LNCaP clone FGC (cell line): ENCODE data around the gene EFCAB6.

Source experiments
- DNase-seq: peaks from one replicate; pipeline ENCODE4 v3.0.0-alpha.2; 2011; ENCODE audit warnings: low read depth
- H3K4me3 ChIP-seq: 2 replicates; pipeline ENCODE4 v1.5.1; 2011; ENCODE audit warnings: mild to moderate bottlenecking, low read depth, low read length, control low read depth
- TF ChIP-seq, protein P1 (sequence below): IDR thresholded peaks from 2 replicates; pipeline ENCODE4 v1.5.1; 2012; ENCODE audit warnings: mild to moderate bottlenecking; ENCODE audit not compliant: control insufficient read depth, insufficient read depth; ENCODE audit errors: extremely low read depth

Gene EFCAB6

DNA sequence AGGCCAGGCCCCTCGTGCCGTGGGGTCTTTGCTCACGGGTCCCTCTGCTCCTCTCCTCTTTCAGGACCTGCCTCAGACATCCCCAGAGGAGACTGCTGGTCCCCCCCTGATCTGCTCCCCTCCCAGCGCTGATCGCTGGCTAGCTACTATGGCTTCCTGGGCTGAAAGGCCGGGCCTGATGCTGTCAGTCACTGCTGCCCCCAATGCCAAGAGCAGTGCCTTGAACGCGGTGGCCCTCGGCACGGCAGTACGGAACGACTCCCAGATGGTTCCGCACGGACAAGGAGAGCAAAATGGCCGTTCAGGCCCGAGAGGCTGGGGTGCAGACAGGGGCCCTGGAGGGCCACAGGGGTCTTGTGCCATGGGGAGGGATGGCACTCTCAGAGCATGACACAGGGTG, 28.7 kb upstream of the EFCAB6 start:
- TF ChIP-seq, protein P1, sequence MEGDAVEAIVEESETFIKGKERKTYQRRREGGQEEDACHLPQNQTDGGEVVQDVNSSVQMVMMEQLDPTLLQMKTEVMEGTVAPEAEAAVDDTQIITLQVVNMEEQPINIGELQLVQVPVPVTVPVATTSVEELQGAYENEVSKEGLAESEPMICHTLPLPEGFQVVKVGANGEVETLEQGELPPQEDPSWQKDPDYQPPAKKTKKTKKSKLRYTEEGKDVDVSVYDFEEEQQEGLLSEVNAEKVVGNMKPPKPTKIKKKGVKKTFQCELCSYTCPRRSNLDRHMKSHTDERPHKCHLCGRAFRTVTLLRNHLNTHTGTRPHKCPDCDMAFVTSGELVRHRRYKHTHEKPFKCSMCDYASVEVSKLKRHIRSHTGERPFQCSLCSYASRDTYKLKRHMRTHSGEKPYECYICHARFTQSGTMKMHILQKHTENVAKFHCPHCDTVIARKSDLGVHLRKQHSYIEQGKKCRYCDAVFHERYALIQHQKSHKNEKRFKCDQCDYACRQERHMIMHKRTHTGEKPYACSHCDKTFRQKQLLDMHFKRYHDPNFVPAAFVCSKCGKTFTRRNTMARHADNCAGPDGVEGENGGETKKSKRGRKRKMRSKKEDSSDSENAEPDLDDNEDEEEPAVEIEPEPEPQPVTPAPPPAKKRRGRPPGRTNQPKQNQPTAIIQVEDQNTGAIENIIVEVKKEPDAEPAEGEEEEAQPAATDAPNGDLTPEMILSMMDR = no peak
- no peak for DNase-seq

DNA sequence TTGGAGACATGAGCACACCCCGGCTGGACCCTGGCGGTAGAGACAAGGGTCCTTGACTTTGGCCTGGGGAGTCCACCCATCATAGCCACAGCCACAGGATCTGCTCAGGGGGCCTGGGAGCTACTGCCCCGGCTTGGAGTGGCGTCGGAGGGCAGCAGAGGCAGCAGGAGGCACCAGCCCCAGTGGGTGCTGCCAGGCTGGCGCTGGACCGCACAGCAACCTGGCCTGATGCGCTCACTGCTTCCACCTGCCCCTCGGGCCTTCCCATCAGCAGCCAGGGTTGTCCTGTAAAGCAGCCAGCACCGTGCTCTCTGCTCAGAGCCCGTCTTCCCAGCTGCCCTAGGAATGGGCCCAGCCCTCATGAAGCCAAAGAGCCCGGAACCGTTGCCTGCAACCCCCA, 28.3 kb upstream of the EFCAB6 start:
- no peak overlapping the region for H3K4me3 ChIP-seq
- no peak for DNase-seq
- TF ChIP-seq, protein P1 = no peak

More for the DNA sequence above, 28.7 kb upstream of the EFCAB6 start:
- H3K4me3 ChIP-seq = no peak overlapping the region

DNA sequence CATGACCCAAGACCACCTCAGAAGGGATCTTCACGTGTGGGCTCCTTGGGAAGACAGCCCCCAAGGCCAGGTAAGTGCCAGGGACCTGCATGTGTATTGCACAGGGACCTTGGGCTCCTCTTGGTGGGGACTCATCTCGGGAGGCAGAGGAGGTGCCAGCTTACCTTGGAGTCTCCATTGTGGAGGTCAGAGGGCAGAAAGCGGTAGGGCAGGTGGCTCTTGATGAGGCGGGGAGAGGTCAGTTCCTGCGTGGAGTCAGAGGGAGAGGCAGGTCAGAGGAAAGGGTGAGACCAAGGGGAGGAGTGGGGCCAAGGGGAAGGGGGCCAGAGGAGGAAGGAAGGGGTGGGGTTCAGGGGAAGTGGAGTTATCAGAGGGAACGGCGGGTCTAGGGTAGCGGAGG, 27.7 kb upstream of the EFCAB6 start:
- H3K4me3 ChIP-seq = no peak overlapping the region
- TF ChIP-seq, protein P1 = no peak
- no peak for DNase-seq

DNA sequence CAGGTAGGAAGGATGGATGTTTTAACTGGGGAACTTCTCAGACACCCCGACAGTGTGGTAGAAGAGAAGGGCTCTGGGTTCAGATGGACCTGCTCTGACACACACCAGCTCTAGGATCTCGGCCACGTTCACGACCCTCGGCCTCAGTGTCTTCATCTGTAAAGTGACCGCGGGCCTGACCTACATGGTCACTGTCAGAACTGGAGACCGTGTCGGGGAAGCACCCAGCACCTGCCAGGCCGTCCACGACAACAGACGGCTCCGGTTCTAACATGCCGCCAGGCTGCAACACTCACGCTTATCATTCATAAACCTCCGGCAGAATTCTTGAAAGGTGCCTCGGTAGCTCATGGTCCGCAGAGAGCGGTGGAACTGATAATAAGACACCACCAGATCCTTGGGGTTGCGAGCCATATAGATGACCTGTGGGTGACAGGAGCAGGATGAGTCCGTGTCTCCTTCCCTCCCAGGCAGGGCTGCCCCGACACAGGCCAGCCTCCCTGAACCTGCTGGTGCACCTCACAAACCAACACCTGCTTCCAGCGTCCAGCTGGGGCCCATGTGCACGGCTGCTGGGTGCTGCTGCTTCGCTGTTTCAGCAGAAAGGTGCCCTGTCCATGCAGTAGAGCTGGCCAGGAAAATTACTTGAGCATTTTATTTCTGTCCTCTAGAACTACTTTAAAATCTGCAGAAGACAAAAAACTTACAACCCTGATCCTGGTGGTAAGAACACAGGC, 26.6 kb upstream of the EFCAB6 start:
- DNase-seq = no peak
- no peak overlapping the region for H3K4me3 ChIP-seq
- TF ChIP-seq, protein P1 = no peak

DNA sequence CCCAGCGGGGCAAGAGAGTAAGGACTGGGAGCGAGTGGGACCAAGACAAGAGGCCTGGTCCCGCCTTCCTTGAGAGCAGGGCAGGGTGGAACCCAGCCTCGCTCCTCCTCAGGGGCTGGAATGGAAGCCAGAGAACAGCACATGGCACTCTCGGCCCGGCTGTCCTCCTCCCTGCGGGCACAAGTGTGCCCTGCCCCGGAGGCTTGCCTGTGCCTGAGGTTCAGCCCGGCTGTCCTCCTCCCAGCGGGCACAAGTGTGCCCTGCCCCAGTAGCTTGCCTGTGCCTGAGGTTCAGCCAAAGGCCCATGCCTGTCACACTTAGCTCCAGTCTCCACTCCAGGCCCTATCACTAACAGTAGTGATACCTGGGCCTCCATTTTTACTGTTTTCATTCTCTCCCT, 26.1 kb upstream of the EFCAB6 start:
- no peak for DNase-seq
- H3K4me3 ChIP-seq = no peak overlapping the region
- TF ChIP-seq, protein P1 = no peak

DNA sequence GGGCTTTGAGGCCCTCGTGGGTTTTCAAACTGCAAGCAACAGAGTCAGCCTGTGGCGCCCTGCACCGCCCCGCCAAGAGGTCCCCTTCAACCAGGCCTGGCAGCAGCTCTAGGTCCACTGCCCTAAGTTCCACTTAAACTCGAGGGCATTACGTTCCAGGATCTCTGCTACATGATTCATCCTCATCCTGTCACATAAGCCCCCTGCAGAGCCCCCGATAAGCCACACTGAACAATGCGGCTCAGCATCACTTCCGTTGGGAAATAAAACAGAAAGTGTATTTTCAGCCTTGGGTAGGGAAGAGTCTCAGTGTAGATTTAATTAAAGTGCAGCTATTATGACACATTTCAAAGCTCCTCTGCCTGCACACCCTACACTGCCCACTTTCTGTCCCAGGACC, 25.6 kb upstream of the EFCAB6 start:
- DNase-seq = no peak
- H3K4me3 ChIP-seq = no peak overlapping the region
- TF ChIP-seq, protein P1 = no peak

DNA sequence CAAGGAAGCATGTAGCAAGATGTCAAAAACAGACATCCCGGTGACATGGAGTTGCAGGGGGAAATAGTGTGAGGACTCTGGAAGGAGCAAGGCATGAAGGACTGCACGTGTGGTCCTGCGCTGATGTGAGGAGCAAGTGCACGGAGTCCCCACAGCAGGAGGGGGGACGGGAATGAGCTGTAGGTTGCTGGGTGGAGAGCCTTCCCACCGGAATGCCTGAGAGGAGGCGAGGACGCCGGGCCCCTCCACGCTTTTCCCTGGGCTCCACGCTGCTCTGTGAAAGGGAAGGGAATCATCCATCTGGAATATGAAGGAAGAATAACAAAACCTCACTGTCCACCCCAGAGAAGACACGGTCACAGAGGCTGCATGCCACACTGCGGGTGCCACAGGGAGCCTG, 23.6 kb upstream of the EFCAB6 start:
- H3K4me3 ChIP-seq = no peak overlapping the region
- DNase-seq = no peak
- TF ChIP-seq, protein P1 = no peak
